ENCODE data around the gene HAUS1. TPM values are rescaled to one million over a fixed set of nuclear protein-coding genes. Genes with fewer than 3 reads are reported as not detected.

The HAUS1 gene
- polyA plus RNA-seq, 1 donor from 2014 or later: 118 TPM

DNA sequence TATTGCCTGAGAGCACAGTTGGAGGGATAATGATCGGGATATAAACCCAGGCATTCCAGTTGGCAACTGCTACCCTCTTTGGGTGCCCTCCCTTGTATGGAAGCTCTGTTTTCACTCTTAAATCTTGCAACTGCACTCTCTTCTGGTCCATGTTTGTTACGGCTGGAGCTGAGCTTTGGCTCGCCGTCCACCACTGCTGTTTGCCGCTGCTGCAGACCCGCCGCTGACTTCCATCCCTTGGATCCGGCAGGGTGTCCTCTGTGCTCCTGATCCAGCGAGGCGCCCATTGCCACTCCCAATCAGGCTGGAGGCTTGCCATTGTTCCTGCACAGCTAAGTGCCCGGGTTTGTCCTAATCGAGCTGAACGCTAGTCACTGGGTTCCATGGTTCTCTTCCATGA is 60.7 kb downstream of the HAUS1 start:
- Histone ChIP-seq H3K4me2 (ENCODE audit: low read length) (no peak overlapping the region), H3K27ac (ENCODE audit: low read length) (no peak overlapping the region), H3F3A (ENCODE audit: insufficient read depth, low read length, poor library complexity, severe bottlenecking) (no peaks in the 10 kb centered on the region), H3K4me3 (ENCODE audit: low read length) (no peak overlapping the region), H2AFZ (ENCODE audit: low read depth, low read length) (no peak overlapping the region), H4K20me1 (ENCODE audit: insufficient read depth) (no peaks in the 10 kb centered on the region), H3K9me2 (ENCODE audit: insufficient read depth, low read length) (no peaks in the 10 kb centered on the region), H3K9ac (ENCODE audit: low read length) (no peak overlapping the region), H3K9me3 (ENCODE audit: low read length) (no peaks in the 10 kb centered on the region), H3K27me3 (ENCODE audit: insufficient read depth, low read depth, low read length) (no peaks in the 10 kb centered on the region), H3K36me3 (ENCODE audit: insufficient read depth, low read length) (no peaks in the 10 kb centered on the region), H3K79me2 (replicated peaks; ENCODE audit: insufficient read depth, low read length) (no peaks in the 10 kb centered on the region)
- TF ChIP-seq MXI1 (conservative IDR thresholded peaks at IDR 0.05; ENCODE audit: poor library complexity, severe bottlenecking): no peak
- TF ChIP-seq EZH2 (IDR thresholded peaks at IDR 0.05; ENCODE audit: borderline replicate concordance, insufficient read depth, low read length, poor library complexity, severe bottlenecking): no peak
- TF ChIP-seq POLR2AphosphoS5 (IDR thresholded peaks at IDR 0.05): no peak
- TF ChIP-seq, protein P1, sequence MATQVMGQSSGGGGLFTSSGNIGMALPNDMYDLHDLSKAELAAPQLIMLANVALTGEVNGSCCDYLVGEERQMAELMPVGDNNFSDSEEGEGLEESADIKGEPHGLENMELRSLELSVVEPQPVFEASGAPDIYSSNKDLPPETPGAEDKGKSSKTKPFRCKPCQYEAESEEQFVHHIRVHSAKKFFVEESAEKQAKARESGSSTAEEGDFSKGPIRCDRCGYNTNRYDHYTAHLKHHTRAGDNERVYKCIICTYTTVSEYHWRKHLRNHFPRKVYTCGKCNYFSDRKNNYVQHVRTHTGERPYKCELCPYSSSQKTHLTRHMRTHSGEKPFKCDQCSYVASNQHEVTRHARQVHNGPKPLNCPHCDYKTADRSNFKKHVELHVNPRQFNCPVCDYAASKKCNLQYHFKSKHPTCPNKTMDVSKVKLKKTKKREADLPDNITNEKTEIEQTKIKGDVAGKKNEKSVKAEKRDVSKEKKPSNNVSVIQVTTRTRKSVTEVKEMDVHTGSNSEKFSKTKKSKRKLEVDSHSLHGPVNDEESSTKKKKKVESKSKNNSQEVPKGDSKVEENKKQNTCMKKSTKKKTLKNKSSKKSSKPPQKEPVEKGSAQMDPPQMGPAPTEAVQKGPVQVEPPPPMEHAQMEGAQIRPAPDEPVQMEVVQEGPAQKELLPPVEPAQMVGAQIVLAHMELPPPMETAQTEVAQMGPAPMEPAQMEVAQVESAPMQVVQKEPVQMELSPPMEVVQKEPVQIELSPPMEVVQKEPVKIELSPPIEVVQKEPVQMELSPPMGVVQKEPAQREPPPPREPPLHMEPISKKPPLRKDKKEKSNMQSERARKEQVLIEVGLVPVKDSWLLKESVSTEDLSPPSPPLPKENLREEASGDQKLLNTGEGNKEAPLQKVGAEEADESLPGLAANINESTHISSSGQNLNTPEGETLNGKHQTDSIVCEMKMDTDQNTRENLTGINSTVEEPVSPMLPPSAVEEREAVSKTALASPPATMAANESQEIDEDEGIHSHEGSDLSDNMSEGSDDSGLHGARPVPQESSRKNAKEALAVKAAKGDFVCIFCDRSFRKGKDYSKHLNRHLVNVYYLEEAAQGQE (IDR thresholded peaks at IDR 0.05; ENCODE audit: borderline replicate concordance): no peak
- no peak for TF ChIP-seq EP300 (conservative IDR thresholded peaks at IDR 0.05; ENCODE audit: poor library complexity, severe bottlenecking)
- no peak for TF ChIP-seq RAD21 (conservative IDR thresholded peaks at IDR 0.05)
- TF ChIP-seq, protein P2, sequence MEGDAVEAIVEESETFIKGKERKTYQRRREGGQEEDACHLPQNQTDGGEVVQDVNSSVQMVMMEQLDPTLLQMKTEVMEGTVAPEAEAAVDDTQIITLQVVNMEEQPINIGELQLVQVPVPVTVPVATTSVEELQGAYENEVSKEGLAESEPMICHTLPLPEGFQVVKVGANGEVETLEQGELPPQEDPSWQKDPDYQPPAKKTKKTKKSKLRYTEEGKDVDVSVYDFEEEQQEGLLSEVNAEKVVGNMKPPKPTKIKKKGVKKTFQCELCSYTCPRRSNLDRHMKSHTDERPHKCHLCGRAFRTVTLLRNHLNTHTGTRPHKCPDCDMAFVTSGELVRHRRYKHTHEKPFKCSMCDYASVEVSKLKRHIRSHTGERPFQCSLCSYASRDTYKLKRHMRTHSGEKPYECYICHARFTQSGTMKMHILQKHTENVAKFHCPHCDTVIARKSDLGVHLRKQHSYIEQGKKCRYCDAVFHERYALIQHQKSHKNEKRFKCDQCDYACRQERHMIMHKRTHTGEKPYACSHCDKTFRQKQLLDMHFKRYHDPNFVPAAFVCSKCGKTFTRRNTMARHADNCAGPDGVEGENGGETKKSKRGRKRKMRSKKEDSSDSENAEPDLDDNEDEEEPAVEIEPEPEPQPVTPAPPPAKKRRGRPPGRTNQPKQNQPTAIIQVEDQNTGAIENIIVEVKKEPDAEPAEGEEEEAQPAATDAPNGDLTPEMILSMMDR (IDR thresholded peaks at IDR 0.05; ENCODE audit: poor library complexity, severe bottlenecking): no peak
- no peak for TF ChIP-seq TAF1 (IDR thresholded peaks at IDR 0.05; ENCODE audit: low read depth)
- no peak for TF ChIP-seq SMC3 (conservative IDR thresholded peaks at IDR 0.05; ENCODE audit: poor library complexity)

DNA sequence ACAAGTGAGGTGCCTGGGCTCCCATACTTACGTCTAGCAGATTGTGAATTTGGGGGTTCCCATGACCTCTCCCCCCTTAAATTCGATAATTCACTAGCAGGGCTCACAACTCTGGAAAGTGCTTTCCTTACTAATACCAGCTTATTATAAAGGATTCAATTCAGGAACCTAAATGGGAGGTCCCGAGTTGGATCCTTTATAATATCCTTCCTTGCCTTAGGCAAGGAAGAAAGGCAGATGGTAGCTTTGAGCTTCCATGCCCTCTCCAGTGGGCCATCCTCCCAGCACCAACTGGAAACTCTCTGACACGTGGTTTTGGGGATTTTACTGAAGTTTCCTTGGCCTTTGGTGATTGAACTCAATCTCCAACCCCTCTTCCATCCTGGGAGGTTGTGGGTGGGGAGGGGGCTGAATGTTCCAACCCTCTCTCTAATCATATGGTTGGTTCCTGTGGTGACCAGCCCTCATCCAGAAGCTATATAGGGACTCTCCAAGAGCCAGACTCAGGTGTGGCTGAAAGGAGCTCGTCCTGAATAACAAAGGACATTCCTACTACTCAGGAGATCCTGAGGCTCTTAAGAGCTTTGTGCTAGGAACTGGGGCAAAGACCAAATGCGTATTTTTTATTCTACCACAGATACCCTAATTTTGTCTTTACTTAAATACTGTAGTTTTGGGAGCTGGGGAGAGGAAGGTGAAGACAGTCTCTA is 62.2 kb downstream of the HAUS1 start:
- Histone ChIP-seq H4K20me1 (ENCODE audit: insufficient read depth) (no peaks in the 10 kb centered on the region), H3K27me3 (ENCODE audit: insufficient read depth, low read depth, low read length) (no peaks in the 10 kb centered on the region), H3K36me3 (ENCODE audit: insufficient read depth, low read length) (no peaks in the 10 kb centered on the region), H3F3A (ENCODE audit: insufficient read depth, low read length, poor library complexity, severe bottlenecking) (no peaks in the 10 kb centered on the region), H3K9me2 (ENCODE audit: insufficient read depth, low read length) (no peaks in the 10 kb centered on the region), H3K9me3 (ENCODE audit: low read length) (no peaks in the 10 kb centered on the region), H2AFZ (ENCODE audit: low read depth, low read length) (no peak overlapping the region), H3K4me2 (ENCODE audit: low read length) (no peak overlapping the region), H3K27ac (ENCODE audit: low read length) (no peak overlapping the region), H3K4me3 (ENCODE audit: low read length) (no peak overlapping the region), H3K79me2 (replicated peaks; ENCODE audit: insufficient read depth, low read length) (no peaks in the 10 kb centered on the region), H3K9ac (ENCODE audit: low read length) (no peak overlapping the region)
- TF ChIP-seq SMC3 (conservative IDR thresholded peaks at IDR 0.05; ENCODE audit: poor library complexity) (no peak), EP300 (conservative IDR thresholded peaks at IDR 0.05; ENCODE audit: poor library complexity, severe bottlenecking) (no peak), MXI1 (conservative IDR thresholded peaks at IDR 0.05; ENCODE audit: poor library complexity, severe bottlenecking) (no peak), EZH2 (IDR thresholded peaks at IDR 0.05; ENCODE audit: borderline replicate concordance, insufficient read depth, low read length, poor library complexity, severe bottlenecking) (no peak), TAF1 (IDR thresholded peaks at IDR 0.05; ENCODE audit: low read depth) (no peak), POLR2AphosphoS5 (IDR thresholded peaks at IDR 0.05) (no peak), RAD21 (conservative IDR thresholded peaks at IDR 0.05) (no peak)
- TF ChIP-seq, protein P1 (IDR thresholded peaks at IDR 0.05; ENCODE audit: borderline replicate concordance): no peak
- TF ChIP-seq, protein P2 (IDR thresholded peaks at IDR 0.05; ENCODE audit: poor library complexity, severe bottlenecking): no peak
